ENCODE data around the gene PDE7B. TPM values are rescaled to one million over a fixed set of nuclear protein-coding genes. Genes with fewer than 3 reads are reported as not detected.

The PDE7B gene
- 1.3 to 2.3 TPM (median 1.6 TPM) in 5 replicates for total RNA-seq (2022; extraction: Qiagen RNA extraction; ENCODE audit: low read depth)

DNA sequence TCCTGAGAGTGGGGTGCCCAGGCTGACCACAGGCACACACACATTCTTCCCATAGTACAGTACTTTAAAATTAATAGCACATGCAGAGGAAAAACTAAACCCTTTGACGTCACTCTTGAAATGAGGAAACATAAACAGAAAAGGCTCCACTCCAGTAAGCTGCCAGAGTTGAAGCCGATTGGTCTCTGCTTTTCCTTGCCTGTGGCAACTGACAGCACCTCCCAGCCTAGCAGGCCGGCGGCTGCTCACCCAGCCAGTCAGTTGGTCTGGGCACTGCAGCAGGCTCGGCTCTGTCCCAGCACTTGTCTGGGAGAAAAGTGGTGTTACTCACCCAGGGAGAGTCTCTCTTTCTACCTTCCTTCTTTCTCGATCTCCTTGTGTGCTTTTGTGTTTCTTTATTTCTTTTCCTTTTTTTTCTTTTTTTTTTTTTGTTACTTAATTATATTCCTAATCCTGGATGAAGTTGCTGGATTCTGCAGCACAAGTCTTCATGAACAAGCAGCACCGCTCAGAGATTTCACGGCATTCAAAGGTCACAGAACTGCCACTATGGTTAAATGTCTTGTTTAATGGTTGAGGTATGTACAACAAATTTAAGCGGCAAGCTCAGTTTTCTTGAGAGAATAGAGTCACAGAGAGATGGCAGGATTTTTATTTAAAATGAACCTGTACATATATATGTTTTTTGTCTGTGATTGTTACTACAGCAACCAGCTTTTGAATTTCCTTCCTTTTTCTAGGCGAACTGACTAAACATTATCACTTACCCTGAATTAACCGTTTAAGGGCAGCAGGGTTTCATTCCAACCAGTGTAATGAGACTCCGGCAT lies at the start of gene PDE7B:
TSS of gene PDE7B (plus strand) at position 260 of the 830 bp plus-strand sequence.

